IMR-90 (cell line): ENCODE measurements around the gene CYFIP1. TPM values are rescaled to one million over a fixed set of nuclear protein-coding genes. Genes with fewer than 3 reads are reported as not detected.
A peak's percentile ranks its signal among the peaks of the same experiment; 100 is the strongest.

Experiments
- ATAC-seq: fragments of 200-7000 bp; cut with Tn5 transposase; 2 replicates; pipeline ENCODE4 v1.9.1; 2020; ENCODE audit warnings: low read depth, mild to moderate bottlenecking, moderate library complexity
- BruUV-seq: library from RNA; stranded (reverse); fragments of 400-500 nt; replicated peaks from 2 replicates; lab custom pipeline; 2021; lab: Mats Ljungman, UMichigan
- CTCF ChIA-PET: fragments of 300-600 bp; formaldehyde crosslinking; extraction: SDS; loops from one replicate; lab custom pipeline; 2021; ENCODE audit warnings: antibody characterized with exemption; lab: Yijun Ruan, JAX
- POLR2A ChIA-PET: fragments of 300-600 bp; sonication (Branson Sonifier 250); formaldehyde crosslinking; loops from one replicate; lab custom pipeline; 2022; ENCODE audit warnings: antibody characterized with exemption; ENCODE audit not compliant: unreplicated experiment; lab: Charles Lee
- DNase-seq: peaks from one replicate; pipeline ENCODE4 v3.0.0; 2013
- H2AFZ ChIP-seq: replicated peaks from 2 replicates; pipeline ENCODE3; 2013; ENCODE audit warnings: low read length, mild to moderate bottlenecking; ENCODE audit not compliant: poor library complexity
- H2AK5ac ChIP-seq: 2 replicates; pipeline ENCODE4 v1.6.1; 2013; ENCODE audit warnings: low read depth, low read length, inconsistent platforms
- H2AK9ac ChIP-seq: replicated peaks from 2 replicates; pipeline ENCODE3; 2013; ENCODE audit warnings: mild to moderate bottlenecking, low read depth, low read length, moderate library complexity; ENCODE audit not compliant: poor library complexity
- H2BK120ac ChIP-seq: 2 replicates; pipeline ENCODE4 v1.6.1; 2013; ENCODE audit warnings: low read depth, low read length, inconsistent platforms
- H2BK15ac ChIP-seq: 3 replicates; pipeline ENCODE4 v1.6.1; 2013; ENCODE audit warnings: low read depth, low read length, inconsistent platforms
- H2BK20ac ChIP-seq: 2 replicates; pipeline ENCODE4 v1.6.1; 2013; ENCODE audit warnings: low read depth, mild to moderate bottlenecking, inconsistent platforms, low read length, moderate library complexity
- H2BK5ac ChIP-seq: 2 replicates; pipeline ENCODE4 v1.6.1; 2013; ENCODE audit warnings: mild to moderate bottlenecking, low read depth, low read length, inconsistent platforms; ENCODE audit not compliant: poor library complexity, severe bottlenecking
- H3K14ac ChIP-seq: replicated peaks from 2 replicates; pipeline ENCODE4 v1.6.1; 2013; ENCODE audit warnings: low read depth, low read length, inconsistent platforms
- H3K18ac ChIP-seq: 2 replicates; pipeline ENCODE4 v1.6.1; 2013; ENCODE audit warnings: low read depth, low read length, control low read depth
- H3K23ac ChIP-seq: 2 replicates; pipeline ENCODE4 v1.6.1; 2013; ENCODE audit warnings: low read depth, low read length, inconsistent platforms
- H3K27ac ChIP-seq: 2 replicates; pipeline ENCODE4 v1.5.1; 2013; ENCODE audit warnings: mild to moderate bottlenecking, control low read depth, low read length; ENCODE audit not compliant: insufficient read depth
- H3K27me3 ChIP-seq: 2 replicates; pipeline ENCODE4 v1.6.1; 2013; ENCODE audit warnings: low read length; ENCODE audit not compliant: control insufficient read depth, insufficient read depth
- H3K36me3 ChIP-seq: 2 replicates; pipeline ENCODE4 v1.6.1; 2013; ENCODE audit warnings: low read length, mixed read lengths; ENCODE audit not compliant: control insufficient read depth, insufficient read depth
- H3K4ac ChIP-seq: 2 replicates; pipeline ENCODE4 v1.6.1; 2013; ENCODE audit warnings: low read depth, low read length, inconsistent platforms
- H3K4me1 ChIP-seq: 2 replicates; pipeline ENCODE4 v1.6.1; 2013; ENCODE audit warnings: low read length, mixed read lengths; ENCODE audit not compliant: control insufficient read depth, insufficient read depth
- H3K4me2 ChIP-seq: 2 replicates; pipeline ENCODE4 v1.6.1; 2013; ENCODE audit warnings: low read depth, mild to moderate bottlenecking, control low read depth, low read length, moderate library complexity
- H3K4me3 ChIP-seq: 2 replicates; pipeline ENCODE4 v1.5.1; 2013; ENCODE audit warnings: low read depth, mild to moderate bottlenecking, control low read depth, low read length, moderate library complexity; ENCODE audit not compliant: insufficient read depth
- H3K56ac ChIP-seq: 2 replicates; pipeline ENCODE4 v1.6.1; 2013; ENCODE audit warnings: low read length, inconsistent platforms; ENCODE audit not compliant: insufficient read depth; ENCODE audit errors: extremely low read depth
- H3K79me1 ChIP-seq, 2 experiments: 2 replicates each; pipeline ENCODE4 v1.6.1; 2013; ENCODE audit warnings: low read length in 2 of 2, inconsistent platforms in 1 of 2, low read depth in 1 of 2
- H3K9ac ChIP-seq: 2 replicates; pipeline ENCODE4 v1.6.1; 2013; ENCODE audit warnings: low read depth, low read length, control low read depth
- H3K9me1 ChIP-seq: 2 replicates; pipeline ENCODE4 v1.6.1; 2013; ENCODE audit warnings: low read length, inconsistent platforms; ENCODE audit not compliant: insufficient read depth
- H3K9me3 ChIP-seq: 2 replicates; pipeline ENCODE4 v1.6.1; 2013; ENCODE audit warnings: low read length; ENCODE audit not compliant: control insufficient read depth, insufficient read depth
- H4K20me1 ChIP-seq: 2 replicates; pipeline ENCODE4 v1.6.1; 2013; ENCODE audit warnings: low read length, inconsistent platforms; ENCODE audit not compliant: insufficient read depth
- H4K5ac ChIP-seq: 2 replicates; pipeline ENCODE4 v1.6.1; 2013; ENCODE audit warnings: mild to moderate bottlenecking, low read depth, low read length, control low read depth
- H4K8ac ChIP-seq, 2 experiments: 2 replicates each; pipeline ENCODE4 v1.6.1; 2013; ENCODE audit warnings: low read depth in 2 of 2, low read length in 2 of 2, control low read depth in 1 of 2, inconsistent platforms in 1 of 2
- H4K91ac ChIP-seq: 2 replicates; pipeline ENCODE4 v1.6.1; 2013; ENCODE audit warnings: low read depth, low read length, inconsistent platforms; ENCODE audit not compliant: insufficient read depth
- BHLHE40 ChIP-seq: fragments of 150-350 bp; IDR thresholded peaks from 2 replicates; pipeline ENCODE4 v1.6.1; 2016; ENCODE audit warnings: mild to moderate bottlenecking, low read depth, low read length
- CEBPB ChIP-seq: IDR thresholded peaks from 2 replicates; pipeline ENCODE4 v1.6.1; 2012; ENCODE audit warnings: low read depth, low read length, improper control_type of control experiment
- CHD1 ChIP-seq: IDR thresholded peaks from 2 replicates; pipeline ENCODE4 v1.6.1; 2012; ENCODE audit warnings: low read depth, low read length, improper control_type of control experiment
- CTCF ChIP-seq: conservative IDR thresholded peaks from 2 replicates; pipeline ENCODE4 v1.5.1; 2012; ENCODE audit warnings: mild to moderate bottlenecking, low read depth, low read length, improper control_type of control experiment
- ELK1 ChIP-seq: fragments of 150-350 bp; IDR thresholded peaks from 2 replicates; pipeline ENCODE4 v1.6.1; 2016; ENCODE audit warnings: low read depth, mild to moderate bottlenecking, low read length, moderate library complexity, borderline replicate concordance
- FOS ChIP-seq: fragments of 150-350 bp; IDR thresholded peaks from 2 replicates; pipeline ENCODE4 v1.6.1; 2016; ENCODE audit warnings: low read depth, low read length
- MAFK ChIP-seq: IDR thresholded peaks from 2 replicates; pipeline ENCODE4 v1.6.1; 2012; ENCODE audit warnings: low read depth, low read length, improper control_type of control experiment
- MAZ ChIP-seq: IDR thresholded peaks from 2 replicates; pipeline ENCODE4 v1.6.1; 2012; ENCODE audit warnings: low read depth, mild to moderate bottlenecking, low read length, improper control_type of control experiment, moderate library complexity, borderline replicate concordance
- MXI1 ChIP-seq: IDR thresholded peaks from 2 replicates; pipeline ENCODE4 v1.6.1; 2012; ENCODE audit warnings: low read depth, mild to moderate bottlenecking, low read length, moderate library complexity, borderline replicate concordance
- NFE2L2 ChIP-seq: fragments of 150-350 bp; IDR thresholded peaks from 2 replicates; pipeline ENCODE4 v1.6.1; 2016; ENCODE audit warnings: low read depth, mild to moderate bottlenecking, low read length
- POLR2A ChIP-seq: IDR thresholded peaks from 2 replicates; pipeline ENCODE4 v1.6.1; 2012; ENCODE audit warnings: mild to moderate bottlenecking, low read depth, low read length
- RAD21 ChIP-seq: IDR thresholded peaks from 2 replicates; pipeline ENCODE4 v1.6.1; 2012; ENCODE audit warnings: low read length, improper control_type of control experiment
- RCOR1 ChIP-seq: IDR thresholded peaks from 2 replicates; pipeline ENCODE4 v1.6.1; 2012; ENCODE audit warnings: mild to moderate bottlenecking, low read length, improper control_type of control experiment; ENCODE audit not compliant: insufficient replicate concordance
- RFX5 ChIP-seq: IDR thresholded peaks from 2 replicates; pipeline ENCODE4 v1.8.0; 2012; ENCODE audit warnings: low read depth, mild to moderate bottlenecking, low read length, moderate library complexity
- USF2 ChIP-seq: fragments of 150-350 bp; IDR thresholded peaks from 2 replicates; pipeline ENCODE4 v1.6.1; 2017; ENCODE audit warnings: mild to moderate bottlenecking, antibody characterized with exemption, low read length, low read depth
- WGBS, 2 experiments: methylation state at CpG; one replicate each; pipeline versions ENCODE4 v1.1.5 to v1.1.7; 2013; ENCODE audit warnings: missing lambda C conversion rate in 2 of 2; ENCODE audit not compliant: insufficient read length in 1 of 2; ENCODE audit errors: extremely low coverage in 2 of 2; 5-methylcytosine and 5-hydroxymethylcytosine counted together
- dilution Hi-C: fragments of 300-500 bp; cut with HindIII; formaldehyde crosslinking; loops from one replicate; pipeline ENCODE4 v1.14.3; 2018; ENCODE audit warnings: low sequenced_read_pairs; ENCODE audit not compliant: unreplicated experiment
- in situ Hi-C: fragments of 300-500 bp; cut with MboI; formaldehyde crosslinking; loops from 3 replicates; pipeline ENCODE4 v1.14.3; 2019; ENCODE audit warnings: low sequenced_read_pairs, inconsistent platforms, mixed read lengths
- intact Hi-C: fragments of 100-400 bp; cut with micrococcal nuclease; formaldehyde crosslinking; loops from 2 replicates; pipeline ENCODE4 v1.10.0; 2022
- polyA plus RNA-seq, 3 experiments: library from polyadenylated mRNA; depleted of rRNA; stranded (reverse); fragments of >200 nt; gene quantifications; 2 replicates each; pipeline ENCODE4 v1.2.3, GENCODE V29; 2012; ENCODE audit warnings: low replicate concordance in 1 of 3
- total RNA-seq: library from RNA; depleted of rRNA; stranded (reverse); fragments of >200 nt; gene quantifications from 2 replicates; pipeline ENCODE4 v1.2.3, GENCODE V29; 2012

The CYFIP1 gene
- total and polyA plus RNA-seq, 2 of the 4 experiments (the other 2 are of a cell fraction), result 58.4 to 163 TPM

GRCh38 chr15:22891426-22892210 lies 88.5 kb downstream of the CYFIP1 start:
- no peak overlapping the region for H4K5ac ChIP-seq
- no peak overlapping the region for H3K27ac ChIP-seq
- ATAC-seq (no peak), DNase-seq (no peak)
- peaks cover 7% of the 10 kb centered on the region for H3K4me1 ChIP-seq
- no peak overlapping the region for H2AFZ ChIP-seq
- WGBS, 2 experiments, result 96% methylated on average over 12 of the region's 33 CpGs; no CpG with 5 or more reads in 1 of the 2 experiments
- H3K27me3 ChIP-seq, result no peaks in the 10 kb centered on the region
- H3K79me1 ChIP-seq, result peaks cover 15 to 26% of the 10 kb centered on the region in 2 experiments; a peak in 3 of 4 replicates
- H3K56ac ChIP-seq, result no peak overlapping the region
- no peak overlapping the region for H3K4me2 ChIP-seq
- H3K9me3 ChIP-seq, result no peaks in the 10 kb centered on the region
- peaks cover 35% of the 10 kb centered on the region for H3K36me3 ChIP-seq
- no TSS peak for BruUV-seq
- no peak overlapping the region for H3K4ac ChIP-seq
- no peak overlapping the region for H4K91ac ChIP-seq
- H4K8ac ChIP-seq, result no peak overlapping the region
- in situ Hi-C loops, result no loop called here
- no peak overlapping the region for H2BK15ac ChIP-seq
- CTCF ChIA-PET, result no interaction called here
- intact Hi-C loops, result no loop called here
- no peak overlapping the region for H3K14ac ChIP-seq
- H2AK5ac ChIP-seq, result no peak overlapping the region
- no peak overlapping the region for H2BK5ac ChIP-seq
- POLR2A ChIA-PET, result no interaction called here
- no peak overlapping the region for H3K18ac ChIP-seq
- dilution Hi-C loops, result no loop called here
- peaks cover 16% of the 10 kb centered on the region for H4K20me1 ChIP-seq
- H3K9me1 ChIP-seq, result peaks cover 11% of the 10 kb centered on the region
- H3K4me3 ChIP-seq, result no peak overlapping the region
- no peak overlapping the region for H3K9ac ChIP-seq
- peak overlapping the region; percentile 40 for H2AK9ac ChIP-seq
- H3K23ac ChIP-seq, result no peak overlapping the region
- no peak overlapping the region for H2BK120ac ChIP-seq
- no peak overlapping the region for H2BK20ac ChIP-seq
- no peak for TF ChIP-seq USF2
- no peak for TF ChIP-seq RFX5
- no peak for TF ChIP-seq NFE2L2
- TF ChIP-seq ELK1, result no peak
- TF ChIP-seq BHLHE40, result no peak
- TF ChIP-seq POLR2A, result no peak
- TF ChIP-seq CTCF, result no peak
- TF ChIP-seq RAD21, result no peak
- TF ChIP-seq FOS, result no peak
- no peak for TF ChIP-seq RCOR1
- TF ChIP-seq MXI1, result no peak
- TF ChIP-seq CEBPB, result no peak
- no peak for TF ChIP-seq CHD1
- TF ChIP-seq MAFK, result no peak
- TF ChIP-seq MAZ, result no peak
